Activated T-helper 17 cell treated with anti-CD3 and anti-CD28 coated beads, Interleukin-2, amount 50 U/mL, for 72 hours (primary cell): ENCODE data around the gene TRIM6. TPM values are rescaled to one million over a fixed set of nuclear protein-coding genes. Genes with fewer than 3 reads are reported as not detected.
"Not testable (repeated sequence)": the region's sequence is repeated elsewhere in the genome, so short reads cannot be mapped to it uniquely, and the experiment has no call there.

Source experiments
- ATAC-seq: fragments of 150-1000 bp; cut with Tn5 transposase; replicated peaks from 2 replicates; pipeline ENCODE4 v1.10.0; 2021; ENCODE audit warnings: mild to moderate bottlenecking, moderate library complexity
- H3K27ac Mint-ChIP-seq: one replicate; pipeline ENCODE4 v1.8.0; 2022; ENCODE audit warnings: mixed read lengths
- H3K27me3 Mint-ChIP-seq: one replicate; pipeline ENCODE4 v1.8.0; 2022; ENCODE audit warnings: mixed read lengths
- H3K36me3 Mint-ChIP-seq: one replicate; pipeline ENCODE4 v1.8.0; 2022; ENCODE audit warnings: low read depth, mild to moderate bottlenecking, mixed read lengths
- H3K4me1 Mint-ChIP-seq: one replicate; pipeline ENCODE4 v1.8.0; 2022; ENCODE audit warnings: mixed read lengths
- H3K4me3 Mint-ChIP-seq: one replicate; pipeline ENCODE4 v1.8.0; 2022; ENCODE audit warnings: mild to moderate bottlenecking, mixed read lengths
- H3K9me3 Mint-ChIP-seq: one replicate; pipeline ENCODE4 v1.8.0; 2022; ENCODE audit warnings: mixed read lengths
- total RNA-seq, 2 donors: library from RNA; stranded (reverse); gene quantifications; one replicate each; pipeline ENCODE4 v1.2.3, GENCODE V29; 2022

The TRIM6 gene
- total RNA-seq, result under 1 TPM; 0.19 TPM

GRCh38 chr11:5596607-5597201, at the start of gene TRIM6:
TRIM6 (plus strand) TSS chr11:5596637; CDS start chr11:5596898, 261 bp downstream.
- Mint-ChIP-seq H3K27me3 (peaks cover 15% of the 10 kb centered on the region), H3K27ac (no peak within 1 kb of the TSS), H3K4me1 (peaks cover 6% of the 10 kb centered on the region), H3K36me3 (no peaks in the 10 kb centered on the region), H3K9me3 (no peaks in the 10 kb centered on the region), H3K4me3 (peak within 1 kb of the TSS; percentile 66)
- peak; percentile 34 for ATAC-seq

- no peaks in the 10 kb centered on the region for H3K36me3 Mint-ChIP-seq
- peaks cover 3% of the 10 kb centered on the region for H3K27me3 Mint-ChIP-seq
- no peak overlapping the region for H3K27ac Mint-ChIP-seq
- ATAC-seq, result no peak
- no peaks in the 10 kb centered on the region for H3K4me1 Mint-ChIP-seq
- no peak overlapping the region for H3K4me3 Mint-ChIP-seq
- H3K9me3 Mint-ChIP-seq, result no peaks in the 10 kb centered on the region
Observed at GRCh38 chr11:5547982-5548381, 48.5 kb upstream of the TRIM6 start.

GRCh38 chr11:5548440-5548839, 48.0 kb upstream of the TRIM6 start, which contains the start of gene OR52H1:
OR52H1 (minus strand) TSS chr11:5548540; CDS start chr11:5545505, 3,035 bp downstream.
- ATAC-seq, result no peak
- H3K27ac Mint-ChIP-seq, result no peak within 1 kb of the TSS
- no peaks in the 10 kb centered on the region for H3K9me3 Mint-ChIP-seq
- H3K36me3 Mint-ChIP-seq, result no peaks in the 10 kb centered on the region
- H3K4me3 Mint-ChIP-seq, result no peak within 1 kb of the TSS
- no peaks in the 10 kb centered on the region for H3K4me1 Mint-ChIP-seq
- H3K27me3 Mint-ChIP-seq, result peaks cover 3% of the 10 kb centered on the region

- H3K36me3 Mint-ChIP-seq, result no peaks in the 10 kb centered on the region
- no peak overlapping the region for H3K27ac Mint-ChIP-seq
- no peak overlapping the region for H3K4me3 Mint-ChIP-seq
- H3K4me1 Mint-ChIP-seq, result no peaks in the 10 kb centered on the region
- peak; percentile 37 for ATAC-seq
- H3K27me3 Mint-ChIP-seq, result peaks cover 7% of the 10 kb centered on the region
- no peaks in the 10 kb centered on the region for H3K9me3 Mint-ChIP-seq
Observed at GRCh38 chr11:5550440-5551095, 45.9 kb upstream of the TRIM6 start.

- Mint-ChIP-seq H3K36me3 (no peaks in the 10 kb centered on the region), H3K27me3 (peaks cover 5% of the 10 kb centered on the region), H3K4me3 (no peak overlapping the region), H3K27ac (no peak overlapping the region), H3K9me3 (no peaks in the 10 kb centered on the region), H3K4me1 (no peaks in the 10 kb centered on the region)
- ATAC-seq, result no peak
Observed at GRCh38 chr11:5553343-5553742, 43.1 kb upstream of the TRIM6 start.

- ATAC-seq, result no peak
- no peaks in the 10 kb centered on the region for H3K4me1 Mint-ChIP-seq
- H3K27ac Mint-ChIP-seq, result no peak overlapping the region
- no peaks in the 10 kb centered on the region for H3K9me3 Mint-ChIP-seq
- no peak overlapping the region for H3K4me3 Mint-ChIP-seq
- no peaks in the 10 kb centered on the region for H3K36me3 Mint-ChIP-seq
- peaks cover 8% of the 10 kb centered on the region for H3K27me3 Mint-ChIP-seq
Observed at GRCh38 chr11:5556596-5557188, 39.7 kb upstream of the TRIM6 start.

- Mint-ChIP-seq H3K9me3 (no peaks in the 10 kb centered on the region), H3K4me1 (no peaks in the 10 kb centered on the region), H3K36me3 (no peaks in the 10 kb centered on the region), H3K27ac (no peak overlapping the region), H3K27me3 (peaks cover 8% of the 10 kb centered on the region), H3K4me3 (no peak overlapping the region)
- no peak for ATAC-seq
Observed at GRCh38 chr11:5557751-5558150, 38.7 kb upstream of the TRIM6 start.

- Mint-ChIP-seq H3K9me3 (peaks cover 4% of the 10 kb centered on the region), H3K4me1 (no peaks in the 10 kb centered on the region), H3K4me3 (no peak overlapping the region), H3K27me3 (no peaks in the 10 kb centered on the region), H3K36me3 (no peaks in the 10 kb centered on the region), H3K27ac (no peak overlapping the region)
- ATAC-seq, result no peak
Observed at GRCh38 chr11:5564259-5565019, 32.0 kb upstream of the TRIM6 start.

GRCh38 chr11:5574654-5575053, 21.8 kb upstream of the TRIM6 start:
- H3K4me1 Mint-ChIP-seq, result no peaks in the 10 kb centered on the region
- H3K4me3 Mint-ChIP-seq, result no peak overlapping the region
- ATAC-seq, result no peak
- H3K9me3 Mint-ChIP-seq, result no peaks in the 10 kb centered on the region
- no peaks in the 10 kb centered on the region for H3K36me3 Mint-ChIP-seq
- peaks cover 3% of the 10 kb centered on the region for H3K27me3 Mint-ChIP-seq
- H3K27ac Mint-ChIP-seq, result no peak overlapping the region

GRCh38 chr11:5575152-5575551, 21.3 kb upstream of the TRIM6 start:
- Mint-ChIP-seq H3K36me3 (no peaks in the 10 kb centered on the region), H3K4me1 (no peaks in the 10 kb centered on the region), H3K4me3 (no peak overlapping the region), H3K27me3 (peaks cover 3% of the 10 kb centered on the region), H3K9me3 (no peaks in the 10 kb centered on the region), H3K27ac (no peak overlapping the region)
- no peak for ATAC-seq

- no peaks in the 10 kb centered on the region for H3K4me1 Mint-ChIP-seq
- no peaks in the 10 kb centered on the region for H3K36me3 Mint-ChIP-seq
- no peak overlapping the region for H3K27ac Mint-ChIP-seq
- H3K4me3 Mint-ChIP-seq, result no peak overlapping the region
- no peaks in the 10 kb centered on the region for H3K9me3 Mint-ChIP-seq
- no peak for ATAC-seq
- H3K27me3 Mint-ChIP-seq, result no peaks in the 10 kb centered on the region
Observed at GRCh38 chr11:5577101-5577500, 19.3 kb upstream of the TRIM6 start.

GRCh38 chr11:5580577-5580976, 15.9 kb upstream of the TRIM6 start, which contains the start of gene OR52B6:
OR52B6 (plus strand) TSS chr11:5580877; CDS start chr11:5580877, 0 bp downstream.
- Mint-ChIP-seq H3K4me3 (no peak within 1 kb of the TSS), H3K27me3 (no peaks in the 10 kb centered on the region), H3K9me3 (no peaks in the 10 kb centered on the region), H3K4me1 (no peaks in the 10 kb centered on the region), H3K36me3 (no peaks in the 10 kb centered on the region), H3K27ac (no peak within 1 kb of the TSS)
- ATAC-seq, result no peak

GRCh38 chr11:5581014-5581413, 15.4 kb upstream of the TRIM6 start:
- Mint-ChIP-seq H3K27me3 (no peaks in the 10 kb centered on the region), H3K4me3 (no peak overlapping the region), H3K9me3 (no peaks in the 10 kb centered on the region), H3K27ac (no peak overlapping the region), H3K36me3 (no peaks in the 10 kb centered on the region), H3K4me1 (no peaks in the 10 kb centered on the region)
- no peak for ATAC-seq

- H3K27ac Mint-ChIP-seq, H3K4me1 Mint-ChIP-seq, ATAC-seq, H3K9me3 Mint-ChIP-seq, H3K36me3 Mint-ChIP-seq, H3K27me3 Mint-ChIP-seq, H3K4me3 Mint-ChIP-seq: not testable (repeated sequence)
Observed at GRCh38 chr11:5584458-5584857, 12.0 kb upstream of the TRIM6 start.
